NCI-H146 (cell line): ENCODE results near the gene CDH4.
"Not testable (repeated sequence)": the region's sequence is repeated elsewhere in the genome, so short reads cannot be mapped to it uniquely, and the experiment has no call there.

Source experiments
- DNase-seq: peaks from one replicate; lab custom pipeline; 2025; lab: John Stamatoyannopoulos, UW

The CDH4 gene

GRCh38 chr20:61387204-61387953, 135.3 kb downstream of the CDH4 start:
- no peak for DNase-seq

GRCh38 chr20:61387954-61388348, 135.9 kb downstream of the CDH4 start:
- no peak for DNase-seq

GRCh38 chr20:61389077-61389476, 137.0 kb downstream of the CDH4 start:
- DNase-seq = no peak

- no peak for DNase-seq
These were observed 139.1 kb downstream of the CDH4 start for GRCh38 chr20:61391185-61391584.

GRCh38 chr20:61391812-61392520, 139.9 kb downstream of the CDH4 start:
- DNase-seq = no peak

GRCh38 chr20:61394088-61394799, 142.2 kb downstream of the CDH4 start:
- DNase-seq = no peak

- no peak for DNase-seq
These were observed 144.3 kb downstream of the CDH4 start for GRCh38 chr20:61396262-61396848.

- DNase-seq = no peak
These were observed 145.1 kb downstream of the CDH4 start for GRCh38 chr20:61397146-61397545.

- DNase-seq = no peak
These were observed 145.7 kb downstream of the CDH4 start for GRCh38 chr20:61397790-61398189.

- no peak for DNase-seq
These were observed 147.4 kb downstream of the CDH4 start for GRCh38 chr20:61399433-61399832.

GRCh38 chr20:61400499-61400898, 148.4 kb downstream of the CDH4 start:
- no peak for DNase-seq

- no peak for DNase-seq
These were observed 152.2 kb downstream of the CDH4 start for GRCh38 chr20:61404303-61404702.

- no peak for DNase-seq
These were observed 152.9 kb downstream of the CDH4 start for GRCh38 chr20:61405007-61405406.

GRCh38 chr20:61406773-61407172, 154.7 kb downstream of the CDH4 start:
- DNase-seq = not testable (repeated sequence)

- no peak for DNase-seq
These were observed 155.5 kb downstream of the CDH4 start for GRCh38 chr20:61407561-61407960.

- DNase-seq = no peak
These were observed 157.1 kb downstream of the CDH4 start for GRCh38 chr20:61408951-61409740.

- DNase-seq = no peak
These were observed 159.7 kb downstream of the CDH4 start for GRCh38 chr20:61411743-61412142.

GRCh38 chr20:61413752-61414151, 161.7 kb downstream of the CDH4 start:
- DNase-seq = no peak

- DNase-seq = no peak
These were observed 162.5 kb downstream of the CDH4 start for GRCh38 chr20:61414455-61414991.

- no peak for DNase-seq
These were observed 164.5 kb downstream of the CDH4 start for GRCh38 chr20:61416546-61416945.

- no peak for DNase-seq
These were observed 165.3 kb downstream of the CDH4 start for GRCh38 chr20:61417221-61417941.
